Parathyroid adenoma (tissue), 2 donors: ENCODE data around the gene SPHK1.

Source experiments
- H2AFZ ChIP-seq: fragments of 300-600 bp; sonication (generic); one replicate; pipeline ENCODE4 v1.7.0; 2017; ENCODE audit warnings: antibody characterized with exemption, mild to moderate bottlenecking
- H3K27ac ChIP-seq: fragments of 300-600 bp; sonication (generic); one replicate; pipeline ENCODE4 v1.7.0; 2017
- H3K27me3 ChIP-seq: fragments of 300-600 bp; sonication (generic); one replicate; pipeline ENCODE4 v1.7.0; 2017; ENCODE audit warnings: low read length; ENCODE audit not compliant: control insufficient read depth, insufficient read depth
- H3K36me3 ChIP-seq: fragments of 300-600 bp; sonication (generic); one replicate; pipeline ENCODE4 v1.7.0; 2017; ENCODE audit warnings: low read length; ENCODE audit not compliant: control insufficient read depth, insufficient read depth
- H3K4me1 ChIP-seq: fragments of 300-600 bp; sonication (generic); one replicate; pipeline ENCODE4 v1.7.0; 2017; ENCODE audit warnings: control low read depth
- H3K4me2 ChIP-seq: fragments of 300-600 bp; sonication (generic); one replicate; pipeline ENCODE4 v1.7.0; 2017; ENCODE audit warnings: low read length
- H3K4me3 ChIP-seq: fragments of 300-600 bp; sonication (generic); one replicate; pipeline ENCODE4 v1.7.0; 2017; ENCODE audit warnings: low read depth, low read length
- H3K79me2 ChIP-seq: fragments of 300-600 bp; sonication (generic); one replicate; pipeline ENCODE4 v1.7.0; 2017; ENCODE audit warnings: control low read depth
- H3K9ac ChIP-seq: fragments of 300-600 bp; sonication (generic); one replicate; pipeline ENCODE4 v1.7.0; 2017; ENCODE audit warnings: mild to moderate bottlenecking
- H3K9me3 ChIP-seq: fragments of 300-600 bp; sonication (generic); one replicate; pipeline ENCODE4 v1.7.0; 2017; ENCODE audit warnings: low read length; ENCODE audit not compliant: control insufficient read depth
- CTCF ChIP-seq: fragments of 300-600 bp; sonication (generic); IDR thresholded peaks from one replicate; pipeline ENCODE4 v1.7.0; 2017; ENCODE audit warnings: antibody characterized with exemption, mild to moderate bottlenecking
- donor health status: primary hyperparathyroidism.

The SPHK1 gene

DNA sequence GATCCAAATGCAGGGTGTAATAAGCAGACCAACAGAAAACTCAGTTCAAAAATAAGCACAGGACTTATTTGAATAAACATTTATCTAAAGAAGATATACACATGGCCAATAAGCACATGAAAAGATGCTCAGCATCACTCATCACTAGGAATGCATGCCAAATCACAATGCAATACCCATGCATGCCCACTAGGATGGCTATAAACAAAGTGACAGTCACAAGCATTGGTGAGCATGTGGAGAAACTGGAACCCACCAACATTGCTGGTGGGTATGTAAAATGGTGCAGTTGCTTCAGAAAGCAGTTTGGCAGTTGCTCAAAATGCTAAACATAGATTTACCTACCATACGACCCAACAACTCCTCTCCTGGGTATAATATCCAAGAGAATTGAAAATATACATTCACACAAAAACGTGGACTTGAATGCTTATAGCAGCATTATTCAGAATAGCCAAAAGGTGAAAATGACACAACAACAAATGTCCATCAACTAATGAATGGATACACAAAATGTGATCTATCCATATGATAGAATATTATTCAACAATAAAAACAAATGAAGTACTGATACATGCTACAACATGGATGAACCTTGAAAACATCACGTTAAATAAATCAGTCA lies 48.4 kb downstream of the SPHK1 start:
- peaks cover 67% of the 10 kb centered on the region for H3K79me2 ChIP-seq
- peaks cover 2% of the 10 kb centered on the region for H3K4me1 ChIP-seq
- no peak overlapping the region for H3K4me3 ChIP-seq
- no peaks in the 10 kb centered on the region for H3K27me3 ChIP-seq
- H3K27ac ChIP-seq: no peak overlapping the region
- no peak overlapping the region for H3K4me2 ChIP-seq
- H3K36me3 ChIP-seq: no peaks in the 10 kb centered on the region
- H3K9ac ChIP-seq: no peak overlapping the region
- H2AFZ ChIP-seq: no peak overlapping the region
- peak; percentile 30 for TF ChIP-seq CTCF
- H3K9me3 ChIP-seq: no peaks in the 10 kb centered on the region

DNA sequence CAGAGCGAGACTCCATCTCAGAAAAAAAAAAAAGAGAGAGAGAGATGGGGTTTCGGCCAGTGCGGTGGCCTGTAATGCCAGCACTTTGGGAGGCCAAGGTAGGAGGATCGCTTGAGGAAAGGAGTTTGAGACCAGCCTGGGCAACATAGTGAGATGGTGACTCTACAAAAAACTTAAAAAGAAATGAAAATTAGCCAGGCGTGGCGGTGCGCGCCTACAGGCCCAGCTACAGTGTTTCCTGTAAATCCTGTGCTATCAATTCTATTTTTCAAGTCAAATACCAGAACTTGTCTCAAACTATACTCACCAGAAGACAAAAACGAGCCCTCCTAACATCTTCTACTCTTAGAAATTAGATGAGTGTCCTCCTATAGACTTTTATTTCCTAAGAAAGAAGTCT lies 49.3 kb downstream of the SPHK1 start:
- Histone ChIP-seq H3K79me2 (peaks cover 64% of the 10 kb centered on the region), H3K9me3 (no peaks in the 10 kb centered on the region), H3K4me2 (no peak overlapping the region), H3K36me3 (no peaks in the 10 kb centered on the region), H3K4me1 (peaks cover 5% of the 10 kb centered on the region), H3K9ac (no peak overlapping the region), H3K4me3 (no peak overlapping the region), H3K27me3 (no peaks in the 10 kb centered on the region), H3K27ac (no peak overlapping the region), H2AFZ (no peak overlapping the region)
- no peak for TF ChIP-seq CTCF

DNA sequence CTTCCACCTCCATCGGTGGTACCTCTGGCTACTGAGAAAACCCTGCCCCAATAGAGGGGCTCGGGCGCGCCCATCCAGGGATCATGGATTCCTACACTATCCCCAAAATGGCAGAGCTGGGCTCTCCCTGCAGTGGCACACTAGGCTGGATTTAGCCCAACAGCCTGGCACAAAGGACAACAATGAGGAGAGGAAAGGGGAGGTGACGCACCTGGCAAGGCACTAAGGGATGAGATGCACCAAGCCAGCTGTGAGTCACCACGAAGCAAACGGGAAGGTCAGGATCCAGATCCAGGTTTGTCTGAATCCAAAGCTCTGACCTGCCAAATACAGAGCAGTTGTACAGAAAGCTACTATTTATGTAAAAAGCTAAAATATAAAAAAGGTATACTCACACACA lies 50.5 kb downstream of the SPHK1 start:
- no peak overlapping the region for H3K4me3 ChIP-seq
- no peaks in the 10 kb centered on the region for H3K9me3 ChIP-seq
- no peak overlapping the region for H3K9ac ChIP-seq
- H3K27ac ChIP-seq: no peak overlapping the region
- no peaks in the 10 kb centered on the region for H3K27me3 ChIP-seq
- no peak overlapping the region for H3K4me2 ChIP-seq
- TF ChIP-seq CTCF: no peak
- H3K36me3 ChIP-seq: no peaks in the 10 kb centered on the region
- H2AFZ ChIP-seq: no peak overlapping the region
- peaks cover 13% of the 10 kb centered on the region for H3K4me1 ChIP-seq
- H3K79me2 ChIP-seq: peaks cover 59% of the 10 kb centered on the region

- Histone ChIP-seq H3K27me3 (no peaks in the 10 kb centered on the region), H2AFZ (no peak overlapping the region), H3K36me3 (no peaks in the 10 kb centered on the region), H3K9ac (no peak overlapping the region), H3K4me2 (no peak overlapping the region), H3K27ac (no peak overlapping the region), H3K4me1 (peaks cover 13% of the 10 kb centered on the region), H3K4me3 (no peak overlapping the region), H3K9me3 (no peaks in the 10 kb centered on the region), H3K79me2 (peaks cover 62% of the 10 kb centered on the region)
- TF ChIP-seq CTCF: no peak
Measured at GRCh38 chr17:76435751-76436150, 51.3 kb downstream of the SPHK1 start.
